Endodermal cell (in vitro differentiated cells): ENCODE data around the gene THY1. TPM values are rescaled to one million over a fixed set of nuclear protein-coding genes. Genes with fewer than 3 reads are reported as not detected.

Experiments
- DNase-seq: peaks from one replicate; pipeline ENCODE4 v3.0.0-alpha.2; 2017
- H3K27ac ChIP-seq: 2 replicates; pipeline ENCODE4 v1.5.1; 2013; ENCODE audit warnings: mild to moderate bottlenecking, low read depth, low read length, moderate library complexity
- H3K27me3 ChIP-seq: 2 replicates; pipeline ENCODE4 v1.6.1; 2013; ENCODE audit warnings: mild to moderate bottlenecking, low read length, moderate library complexity; ENCODE audit not compliant: insufficient read depth, control insufficient read depth, poor library complexity, severe bottlenecking
- H3K36me3 ChIP-seq: 2 replicates; pipeline ENCODE4 v1.7.0; 2013; ENCODE audit warnings: mild to moderate bottlenecking, low read length, moderate library complexity; ENCODE audit not compliant: control insufficient read depth, insufficient read depth
- H3K4me1 ChIP-seq: one replicate; pipeline ENCODE4 v1.7.0; 2013; ENCODE audit warnings: low read length; ENCODE audit not compliant: control insufficient read depth, insufficient read depth
- H3K4me3 ChIP-seq: 2 replicates; pipeline ENCODE4 v1.5.1; 2013; ENCODE audit warnings: mild to moderate bottlenecking, low read length, moderate library complexity
- H3K9ac ChIP-seq: 2 replicates; pipeline ENCODE4 v1.6.1; 2013; ENCODE audit warnings: mild to moderate bottlenecking, low read length, moderate library complexity; ENCODE audit not compliant: poor library complexity, severe bottlenecking; ENCODE audit errors: extremely low read depth
- H3K9me3 ChIP-seq: 2 replicates; pipeline ENCODE4 v1.6.1; 2013; ENCODE audit warnings: mild to moderate bottlenecking, low read length, moderate library complexity; ENCODE audit not compliant: control insufficient read depth
- H3K27ac Mint-ChIP-seq: 2 replicates; pipeline ENCODE4 v1.8.0; 2020; ENCODE audit warnings: mixed read lengths
- H3K27me3 Mint-ChIP-seq: 2 replicates; pipeline ENCODE4 v1.8.0; 2021; ENCODE audit warnings: mild to moderate bottlenecking, mixed read lengths; ENCODE audit not compliant: insufficient read depth
- H3K36me3 Mint-ChIP-seq: 2 replicates; pipeline ENCODE4 v1.8.0; 2020; ENCODE audit warnings: low read depth, mixed read lengths
- H3K4me1 Mint-ChIP-seq: 2 replicates; pipeline ENCODE4 v1.8.0; 2020; ENCODE audit warnings: mixed read lengths
- H3K4me3 Mint-ChIP-seq: 2 replicates; pipeline ENCODE4 v1.8.0; 2020; ENCODE audit warnings: mild to moderate bottlenecking, moderate library complexity, mixed read lengths
- H3K9me3 Mint-ChIP-seq: 2 replicates; pipeline ENCODE4 v1.8.0; 2020; ENCODE audit warnings: mild to moderate bottlenecking, mixed read lengths
- WGBS, 2 experiments: methylation state at CpG; one replicate each; pipeline versions ENCODE4 v1.1.5 to v1.1.7; 2013; ENCODE audit warnings: missing lambda C conversion rate in 2 of 2, mixed read lengths in 1 of 2; ENCODE audit not compliant: insufficient coverage in 1 of 2, insufficient read length in 1 of 2; 5-methylcytosine and 5-hydroxymethylcytosine counted together
- total RNA-seq, 2 donors: library from RNA; stranded (reverse); fragmentation: NEBNext Ultra II Directional in 1 of 2; extraction: Animal tissue kit (Norgen Biotek cat#: 25700) in 1 of 2; gene quantifications; 2 replicates in 1 of 2; 3 replicates in 1 of 2; pipeline ENCODE4 v1.2.1, GENCODE V29; 2021
- TF ChIP-seq, protein P1 (sequence below): fragments of 200-600 bp; sonication (generic); conservative IDR thresholded peaks from 2 replicates; pipeline ENCODE4 v1.5.0; 2021; ENCODE audit warnings: antibody characterized with exemption, mild to moderate bottlenecking

THY1 gene
- total RNA-seq, 2 donors from 2014 or later = 19.3 to 36.1 TPM

DNA sequence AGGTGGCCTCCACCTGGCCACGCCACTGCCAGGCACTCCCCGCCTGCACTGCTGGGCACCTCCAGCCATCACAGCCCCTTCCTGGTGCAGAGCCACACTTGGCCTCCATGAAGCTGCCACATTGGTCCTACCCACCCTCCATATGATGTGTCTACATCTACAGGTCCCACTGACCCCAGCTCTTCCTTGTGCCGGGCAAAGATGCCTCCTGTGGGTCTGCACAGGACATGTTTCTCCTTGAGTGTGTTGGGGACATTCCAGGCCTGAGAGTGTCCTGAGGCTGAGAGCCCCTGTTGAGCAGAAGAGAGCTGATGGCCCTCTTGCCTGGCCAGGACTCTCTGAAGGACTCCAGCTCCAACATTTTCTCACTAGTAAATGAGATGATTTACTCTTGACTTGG is 7.5 kb downstream of the THY1 start:
- H3K4me3 Mint-ChIP-seq = no peak overlapping the region
- Histone ChIP-seq H3K9ac (no peak overlapping the region), H3K36me3 (no peaks in the 10 kb centered on the region), H3K4me1 (no peaks in the 10 kb centered on the region), H3K9me3 (no peaks in the 10 kb centered on the region), H3K4me3 (no peak overlapping the region), H3K27ac (no peak overlapping the region), H3K27me3 (peaks cover under 1% of the 10 kb centered on the region)
- no peak overlapping the region for H3K27ac Mint-ChIP-seq
- H3K4me1 Mint-ChIP-seq = peaks cover 8% of the 10 kb centered on the region
- peaks cover 2% of the 10 kb centered on the region for H3K27me3 Mint-ChIP-seq
- 93 to 100% methylated on average over 2 to 3 of the region's 3 CpGs for WGBS, 2 experiments
- peaks cover 7% of the 10 kb centered on the region for H3K36me3 Mint-ChIP-seq
- no peaks in the 10 kb centered on the region for H3K9me3 Mint-ChIP-seq
- TF ChIP-seq, protein P1, sequence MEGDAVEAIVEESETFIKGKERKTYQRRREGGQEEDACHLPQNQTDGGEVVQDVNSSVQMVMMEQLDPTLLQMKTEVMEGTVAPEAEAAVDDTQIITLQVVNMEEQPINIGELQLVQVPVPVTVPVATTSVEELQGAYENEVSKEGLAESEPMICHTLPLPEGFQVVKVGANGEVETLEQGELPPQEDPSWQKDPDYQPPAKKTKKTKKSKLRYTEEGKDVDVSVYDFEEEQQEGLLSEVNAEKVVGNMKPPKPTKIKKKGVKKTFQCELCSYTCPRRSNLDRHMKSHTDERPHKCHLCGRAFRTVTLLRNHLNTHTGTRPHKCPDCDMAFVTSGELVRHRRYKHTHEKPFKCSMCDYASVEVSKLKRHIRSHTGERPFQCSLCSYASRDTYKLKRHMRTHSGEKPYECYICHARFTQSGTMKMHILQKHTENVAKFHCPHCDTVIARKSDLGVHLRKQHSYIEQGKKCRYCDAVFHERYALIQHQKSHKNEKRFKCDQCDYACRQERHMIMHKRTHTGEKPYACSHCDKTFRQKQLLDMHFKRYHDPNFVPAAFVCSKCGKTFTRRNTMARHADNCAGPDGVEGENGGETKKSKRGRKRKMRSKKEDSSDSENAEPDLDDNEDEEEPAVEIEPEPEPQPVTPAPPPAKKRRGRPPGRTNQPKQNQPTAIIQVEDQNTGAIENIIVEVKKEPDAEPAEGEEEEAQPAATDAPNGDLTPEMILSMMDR = no peak
- no peak for DNase-seq

DNA sequence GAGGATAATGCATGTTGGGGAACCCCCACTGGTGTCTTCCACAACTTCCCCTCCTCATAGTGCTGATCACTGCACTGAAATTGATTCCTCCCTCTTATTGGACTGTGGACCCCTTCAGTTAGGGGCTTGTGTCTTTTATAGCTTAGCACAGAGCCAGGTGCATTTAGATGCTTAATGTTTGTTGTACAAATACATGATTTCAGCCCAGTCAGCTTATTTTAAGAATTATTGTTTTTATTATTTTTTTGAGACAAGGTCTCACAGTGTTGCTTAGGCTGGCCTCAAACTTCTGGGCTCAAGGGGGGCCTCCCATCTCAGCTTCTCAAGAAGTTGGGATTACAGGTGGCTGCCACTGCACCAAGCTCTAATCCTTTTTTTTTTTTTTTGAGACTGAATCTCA is 8.2 kb downstream of the THY1 start:
- no peaks in the 10 kb centered on the region for H3K27me3 ChIP-seq
- H3K4me1 ChIP-seq = no peaks in the 10 kb centered on the region
- no peaks in the 10 kb centered on the region for H3K36me3 ChIP-seq
- no peak overlapping the region for H3K4me3 ChIP-seq
- no peak overlapping the region for H3K4me3 Mint-ChIP-seq
- no peaks in the 10 kb centered on the region for H3K9me3 ChIP-seq
- no peak for DNase-seq
- peaks cover 7% of the 10 kb centered on the region for H3K36me3 Mint-ChIP-seq
- H3K27me3 Mint-ChIP-seq = no peaks in the 10 kb centered on the region
- H3K4me1 Mint-ChIP-seq = peaks cover 8% of the 10 kb centered on the region
- TF ChIP-seq, protein P1 = no peak
- H3K27ac Mint-ChIP-seq = no peak overlapping the region
- no peaks in the 10 kb centered on the region for H3K9me3 Mint-ChIP-seq
- H3K27ac ChIP-seq = no peak overlapping the region
- H3K9ac ChIP-seq = no peak overlapping the region

DNA sequence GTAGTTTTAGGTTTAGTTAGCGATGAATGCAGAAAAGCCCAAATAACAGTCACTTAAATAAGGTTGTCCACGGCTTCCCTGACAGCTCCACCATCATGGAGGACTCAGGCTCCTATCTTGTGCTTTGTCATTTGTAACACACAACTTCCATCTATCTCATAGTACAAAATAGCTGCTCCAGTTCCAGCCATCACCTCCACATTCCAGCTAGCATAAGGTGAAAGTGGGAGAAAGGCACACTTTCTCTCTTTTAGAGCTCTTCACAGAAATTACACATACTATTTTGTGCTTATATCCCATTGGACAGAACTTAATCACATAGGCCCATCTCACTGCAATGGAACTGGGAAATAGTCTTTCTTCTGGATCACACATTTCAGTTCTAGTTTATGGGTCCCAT is 8.7 kb downstream of the THY1 start:
- H3K27ac ChIP-seq = no peak overlapping the region
- Mint-ChIP-seq H3K4me3 (no peak overlapping the region), H3K27ac (no peak overlapping the region), H3K36me3 (peaks cover 4% of the 10 kb centered on the region), H3K9me3 (no peaks in the 10 kb centered on the region), H3K27me3 (no peaks in the 10 kb centered on the region), H3K4me1 (peaks cover 8% of the 10 kb centered on the region)
- no peak for DNase-seq
- H3K9me3 ChIP-seq = no peaks in the 10 kb centered on the region
- no peak overlapping the region for H3K4me3 ChIP-seq
- H3K4me1 ChIP-seq = no peaks in the 10 kb centered on the region
- no peaks in the 10 kb centered on the region for H3K36me3 ChIP-seq
- no peak overlapping the region for H3K9ac ChIP-seq
- TF ChIP-seq, protein P1 = no peak
- H3K27me3 ChIP-seq = no peaks in the 10 kb centered on the region
- 64 to 92% methylated on average over 2 of the region's 2 CpGs for WGBS, 2 experiments
